HepG2 (cell line): Measurements from ENCODE around the gene TCOF1. TPM values are rescaled to one million over a fixed set of nuclear protein-coding genes. Genes with fewer than 3 reads are reported as not detected.
A peak's percentile ranks its signal among the peaks of the same experiment; 100 is the strongest.

Experiments used
- ATAC-seq: fragments of 200-7000 bp; cut with Tn5 transposase; 3 replicates; pipeline ENCODE4 v1.9.1; 2020; ENCODE audit warnings: mild to moderate bottlenecking, moderate library complexity
- BruUV-seq: library from RNA; stranded (reverse); fragments of 400-500 nt; replicated peaks from 2 replicates; lab custom pipeline; 2021; lab: Mats Ljungman, UMichigan
- CTCF ChIA-PET: fragments of 300-600 bp; formaldehyde crosslinking; extraction: SDS; loops from one replicate; lab custom pipeline; 2021; ENCODE audit warnings: low total read pairs, inconsistent platforms, low intra/inter-chr PET ratio; lab: Yijun Ruan, JAX
- POLR2A ChIA-PET: fragments of 350-600 bp; sonication (Branson Sonifier 250); formaldehyde crosslinking; loops from one replicate; lab custom pipeline; 2020; ENCODE audit warnings: antibody characterized with exemption, inconsistent platforms; lab: Yijun Ruan, JAX
- DNase-seq: peaks from one replicate; pipeline ENCODE4 v3.0.0-alpha.2; 2015; ENCODE audit warnings: low spot score
- FAIRE-seq: peaks from 3 replicates; lab custom pipeline; 2011; peaks lifted over from hg19 to GRCh38; lab: Jason Lieb, UNC
- H2AFZ ChIP-seq: one replicate; pipeline ENCODE4 v1.6.1; 2011; ENCODE audit warnings: low read length, inconsistent platforms
- H3K27ac ChIP-seq: fragments of 300-600 bp; 3 replicates; pipeline ENCODE4 v1.8.0; 2011; ENCODE audit warnings: mixed run types, mild to moderate bottlenecking, mixed read lengths, low read length, inconsistent platforms; ENCODE audit not compliant: insufficient read depth; ENCODE audit errors: extremely low read length
- H3K27me3 ChIP-seq, 2 experiments: fragments of 200-600 bp in 1 of 2; 2 replicates in 1 of 2; 3 replicates in 1 of 2; pipeline versions ENCODE4 v1.6.0 to v1.8.0; 2011; ENCODE audit warnings: low read length in 2 of 2, mild to moderate bottlenecking in 2 of 2, moderate library complexity in 2 of 2, inconsistent platforms in 1 of 2; ENCODE audit not compliant: insufficient read depth in 2 of 2, control insufficient read depth in 1 of 2
- H3K36me3 ChIP-seq, 2 experiments: fragments of 200-600 bp in 1 of 2; replicated peaks in 1 of 2; 2 replicates in 1 of 2; 3 replicates in 1 of 2; pipeline versions ENCODE4 v1.5.1 to v1.8.0; 2011; ENCODE audit warnings: low read length in 2 of 2, inconsistent platforms in 1 of 2; ENCODE audit not compliant: insufficient read depth in 2 of 2, control insufficient read depth in 1 of 2
- H3K4me1 ChIP-seq: 2 replicates; pipeline ENCODE4 v1.5.1; 2012; ENCODE audit warnings: low read length, inconsistent platforms; ENCODE audit not compliant: insufficient read depth
- H3K4me2 ChIP-seq: 2 replicates; pipeline ENCODE4 v1.6.0; 2011; ENCODE audit warnings: low read depth, low read length, inconsistent platforms
- H3K4me3 ChIP-seq, 3 experiments: fragments of 200-600 bp in 1 of 3; sonication (generic), shearing (Covaris generic) in 1 of 3; replicated peaks in 1 of 3; 2 replicates each; pipeline ENCODE4 v1.5.1; 2011 to 2016; ENCODE audit warnings: low read length in 3 of 3, inconsistent platforms in 2 of 3, low read depth in 2 of 3, mild to moderate bottlenecking in 2 of 3, control low read depth in 1 of 3, mixed read lengths in 1 of 3; ENCODE audit not compliant: insufficient read depth in 1 of 3
- H3K79me2 ChIP-seq: one replicate; pipeline ENCODE4 v1.6.1; 2011; ENCODE audit warnings: low read length, inconsistent platforms; ENCODE audit not compliant: insufficient read depth
- H3K9ac ChIP-seq: 2 replicates; pipeline ENCODE4 v1.6.0; 2011; ENCODE audit warnings: mild to moderate bottlenecking, low read depth, low read length, inconsistent platforms; ENCODE audit not compliant: insufficient read depth
- H3K9me3 ChIP-seq: 2 replicates; pipeline ENCODE4 v1.5.1; 2012; ENCODE audit warnings: mild to moderate bottlenecking, low read length
- H4K20me1 ChIP-seq: 2 replicates; pipeline ENCODE4 v1.6.0; 2011; ENCODE audit warnings: inconsistent platforms, mild to moderate bottlenecking, low read length, moderate library complexity; ENCODE audit not compliant: insufficient read depth
- AGO2 ChIP-seq: fragments of 200-400 bp; formaldehyde crosslinking; optimal IDR thresholded peaks from 2 replicates; pipeline ENCODE3; 2017; ENCODE audit warnings: mild to moderate bottlenecking, low read depth, low read length, moderate library complexity
- ZNF335 ChIP-seq: sonication (generic); formaldehyde crosslinking; IDR thresholded peaks from 2 replicates; pipeline ENCODE4 v1.4.0; 2020; ENCODE audit warnings: missing genetic modification reagents
- ZNF468 ChIP-seq: sonication (generic); formaldehyde crosslinking; IDR thresholded peaks from 2 replicates; pipeline ENCODE4 v1.8.0; 2022; ENCODE audit warnings: mild to moderate bottlenecking, moderate library complexity, missing genetic modification reagents
- WGBS: methylation state at CpG from one replicate; pipeline ENCODE4 v1.1.6; 2017; ENCODE audit warnings: low lambda C conversion rate; 5-methylcytosine and 5-hydroxymethylcytosine counted together
- in situ Hi-C: cut with HindIII; loops from 2 replicates; pipeline ENCODE4 v1.10.0; 2017; ENCODE audit warnings: low pct_unique_long_range_greater_than_20kb; ENCODE audit not compliant: extremely low pct_ligation_motif_present
- intact Hi-C: fragments of 100-400 bp; cut with micrococcal nuclease; formaldehyde crosslinking; loops from one replicate; pipeline ENCODE4 v1.10.0; 2022; ENCODE audit not compliant: unreplicated experiment
- polyA plus RNA-seq, 8 experiments: library from polyadenylated mRNA; depleted of rRNA in 3 of 8; stranded (reverse) in 7 of 8; unstranded in 1 of 8; fragments of >200 nt; fragmentation: Illumina TruSeq in 4 of 8; extraction: Trizol in 4 of 8; gene quantifications; 2 replicates each; pipeline versions ENCODE4 v1.2.1 to v1.2.3, GENCODE V29; 2011 to 2016; ENCODE audit warnings: low read depth in 4 of 8, missing spikeins in 1 of 8, mixed read lengths in 1 of 8; ENCODE audit not compliant: insufficient read depth in 1 of 8
- total RNA-seq, 5 experiments: library from RNA; depleted of rRNA; stranded (reverse); fragments of >200 nt; fragmentation: Illumina TruSeq; extraction: Trizol; gene quantifications; 2 replicates each; pipeline ENCODE4 v1.2.3, GENCODE V29; 2016; ENCODE audit warnings: low read depth in 1 of 5

TCOF1 gene
- total and polyA plus RNA-seq, 2 of the 13 experiments (the other 11 are each of a cell fraction or from before 2014, with no cell fraction given) = 10.1 to 41.6 TPM

- peaks cover 20% of the 10 kb centered on the region for H3K4me1 ChIP-seq
- peaks cover 5% of the 10 kb centered on the region for H3K79me2 ChIP-seq
- ChIA-PET CTCF (no interaction called here), POLR2A (interaction anchor here (1.3 kb wide), 1 partner anchor 43 kb away, joined by 3 read pairs; the partner anchor contains the start of gene RPS14)
- H3K9me3 ChIP-seq = no peaks in the 10 kb centered on the region
- 91% methylated on average over 10 of the region's 10 CpGs for WGBS
- in situ Hi-C loops (no loop called here), intact Hi-C loops (no loop called here)
- no TSS peak for BruUV-seq
- no peaks in the 10 kb centered on the region for H4K20me1 ChIP-seq
- FAIRE-seq (no peak), DNase-seq (no peak), ATAC-seq (no peak)
- no peak overlapping the region for H3K4me2 ChIP-seq
- TF ChIP-seq ZNF468 (CRISPR knock-in tag) = no peak
- no peak overlapping the region for H3K27ac ChIP-seq
- H3K27me3 ChIP-seq = no peaks in the 10 kb centered on the region
- H3K9ac ChIP-seq = no peak overlapping the region
- no peak overlapping the region for H2AFZ ChIP-seq
- peaks cover 6 to 21% of the 10 kb centered on the region in 2 experiments; a peak in 4 of 5 replicates for H3K36me3 ChIP-seq
- H3K4me3 ChIP-seq = no peak overlapping the region
Observed at GRCh38 chr5:150406723-150407095, 49.2 kb downstream of the TCOF1 start.

GRCh38 chr5:150407096-150407720 lies 49.7 kb downstream of the TCOF1 start:
- in situ Hi-C loops (no loop called here), intact Hi-C loops (no loop called here)
- TF ChIP-seq ZNF335 = no peak
- peak; percentile 17 for TF ChIP-seq AGO2
- H3K9me3 ChIP-seq = no peaks in the 10 kb centered on the region
- ATAC-seq (no peak), DNase-seq (no peak), FAIRE-seq (no peak)
- H3K4me3 ChIP-seq = no peak overlapping the region
- no TSS peak for BruUV-seq
- H3K4me1 ChIP-seq = peaks cover 25% of the 10 kb centered on the region
- no peak overlapping the region for H3K4me2 ChIP-seq
- no peak overlapping the region for H3K27ac ChIP-seq
- no peak overlapping the region for H3K9ac ChIP-seq
- CTCF ChIA-PET = no interaction called here
- peaks cover 5% of the 10 kb centered on the region for H3K79me2 ChIP-seq
- H4K20me1 ChIP-seq = no peaks in the 10 kb centered on the region
- H3K36me3 ChIP-seq = peaks cover 6 to 21% of the 10 kb centered on the region in 2 experiments; a peak in 4 of 5 replicates
- no peak overlapping the region for H2AFZ ChIP-seq
- POLR2A ChIA-PET = no interaction called here
- no peaks in the 10 kb centered on the region for H3K27me3 ChIP-seq
- WGBS = 92% methylated on average over 7 of the region's 13 CpGs
